ENCODE data around the gene SLC5A12.
"Not testable (repeated sequence)": the region's sequence is repeated elsewhere in the genome, so short reads cannot be mapped to it uniquely, and the experiment has no call there.

Gene SLC5A12

GRCh38 chr11:26643314-26643713 is 78.5 kb downstream of the SLC5A12 start:
- not testable (repeated sequence) for DNase-seq

DNA sequence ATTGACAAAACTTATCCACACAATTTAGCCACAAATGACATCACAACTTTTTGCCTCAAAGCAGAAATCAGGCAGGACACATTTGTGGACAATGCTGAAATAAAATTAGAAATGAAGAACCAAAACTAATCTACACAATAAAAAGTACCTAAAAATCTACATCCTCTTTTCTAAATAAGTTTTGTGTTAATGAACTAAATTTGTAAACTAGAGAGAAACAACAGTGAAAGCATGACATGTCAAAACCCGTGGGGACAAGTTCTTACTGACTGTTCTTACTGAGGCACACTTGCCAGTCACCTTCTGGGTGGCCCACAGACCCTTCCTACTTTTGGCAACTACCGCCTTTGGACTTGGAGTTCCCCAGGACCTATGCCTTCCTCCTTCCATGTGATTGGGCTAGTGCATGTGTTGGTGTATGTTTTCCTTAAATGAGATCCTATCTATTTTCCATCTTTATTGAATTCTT is 89.1 kb downstream of the SLC5A12 start:
- DNase-seq = no peak

DNA sequence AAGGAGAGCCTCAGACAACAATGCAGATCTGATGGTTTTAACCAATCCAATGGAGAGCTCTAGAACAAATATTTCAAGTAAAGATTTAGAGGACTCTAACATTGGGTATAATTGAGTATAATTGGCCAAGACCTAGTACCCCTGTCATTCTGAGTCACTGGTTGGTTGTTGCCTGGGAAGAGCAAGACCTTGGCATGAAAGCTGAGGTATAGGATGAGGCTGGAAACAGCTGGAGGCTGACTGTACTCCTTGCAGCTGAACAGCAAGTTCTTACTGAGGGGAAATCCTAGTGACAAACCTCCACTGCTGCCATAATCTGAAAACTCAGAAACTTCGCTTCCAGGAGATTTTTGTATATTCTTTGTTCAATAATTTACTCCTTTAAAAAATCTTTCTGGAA is 95.5 kb downstream of the SLC5A12 start:
- DNase-seq = no peak

GRCh38 chr11:26623076-26623659 is 98.7 kb downstream of the SLC5A12 start:
- DNase-seq = no peak

GRCh38 chr11:26622181-26622580 is 99.7 kb downstream of the SLC5A12 start:
- DNase-seq = no peak

- no peak for DNase-seq
These were observed 100.7 kb downstream of the SLC5A12 start for GRCh38 chr11:26621132-26621531.

DNA sequence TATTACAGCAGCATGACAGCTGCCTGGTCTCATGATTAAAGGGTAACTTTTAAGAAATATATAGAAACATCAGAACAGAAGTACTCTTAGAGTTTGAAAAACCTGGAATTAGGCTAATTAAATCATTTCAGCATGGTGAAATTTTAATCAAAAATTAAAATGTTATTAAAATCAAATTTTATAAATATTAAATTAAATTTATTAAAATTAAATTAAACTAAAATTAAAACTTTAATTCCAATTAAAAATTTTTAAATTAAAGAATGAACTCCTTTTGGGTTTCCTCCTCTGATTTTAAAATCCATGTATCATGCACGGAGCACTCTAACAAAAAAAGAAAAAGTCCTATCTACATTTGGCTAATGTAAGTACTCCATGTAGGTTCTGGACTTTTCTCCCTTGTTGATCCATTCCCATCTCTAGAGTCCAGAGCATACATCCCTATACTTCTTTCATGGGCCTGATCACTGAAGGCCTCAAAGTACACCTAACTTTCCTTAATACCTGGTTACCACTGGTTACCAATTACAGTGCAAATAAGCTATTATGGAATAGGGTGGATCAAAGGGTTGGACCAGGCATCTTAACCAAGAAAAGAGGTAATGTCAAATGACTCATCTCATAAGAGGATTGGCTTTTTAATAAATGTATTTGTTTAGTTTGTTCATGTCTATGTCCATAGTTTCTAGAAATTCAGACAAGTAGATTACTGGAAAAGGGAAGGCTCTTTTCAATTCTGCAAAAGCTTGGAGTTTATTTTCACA is 101.4 kb downstream of the SLC5A12 start:
- DNase-seq = no peak

GRCh38 chr11:26618441-26618840 is 103.4 kb downstream of the SLC5A12 start:
- no peak for DNase-seq

All from cortex of kidney (tissue), 1 donor.